ENCODE results near the gene OR4X1. TPM values are rescaled to one million over a fixed set of nuclear protein-coding genes. Genes with fewer than 3 reads are reported as not detected.

The OR4X1 gene
- total RNA-seq, 2 donors from 2014 or later: not detected

Other genes starting within 250 kb of the OR4X1 start
- gene OR4B1, start 47.1 kb upstream of the OR4X1 start, total RNA-seq: not detected
- gene OR4X2, start 18.8 kb upstream of the OR4X1 start, total RNA-seq: not detected
- gene OR4S1, start 42.4 kb downstream of the OR4X1 start, total RNA-seq: not detected
- gene OR4C3, start 61.1 kb downstream of the OR4X1 start, total RNA-seq: not detected
- not detected for gene OR4C5, start 102.6 kb downstream of the OR4X1 start, total RNA-seq
- not detected for gene OR4A47, start 224.9 kb downstream of the OR4X1 start, total RNA-seq

Measured in endodermal cell (in vitro differentiated cells).